ENCODE results near the gene NFATC2.

NFATC2 gene

DNA sequence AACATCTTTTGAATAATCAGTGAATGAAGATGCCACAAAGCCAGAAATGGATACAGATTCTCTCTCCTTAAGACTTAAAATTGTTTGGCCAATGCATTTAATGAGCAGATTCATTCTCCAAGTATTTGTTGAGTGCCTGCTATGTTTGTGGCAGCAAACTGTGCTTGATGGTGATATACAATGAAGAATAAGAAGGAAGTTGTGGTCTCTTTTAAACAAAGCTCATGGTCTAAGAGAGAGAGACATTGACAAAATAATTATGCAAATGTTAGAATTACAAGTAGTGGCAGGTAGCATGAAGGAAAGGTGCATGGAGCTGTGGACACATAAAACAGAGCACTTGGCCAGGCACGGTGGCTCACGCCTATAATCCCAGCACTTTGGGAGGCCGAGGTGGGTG is 28.3 kb downstream of the NFATC2 start:
- no peak overlapping the region for H3K27ac ChIP-seq (ENCODE audit: poor library complexity, severe bottlenecking)
- no peak overlapping the region for H3K4me3 ChIP-seq (ENCODE audit: severe bottlenecking)
- DNase-seq (ENCODE audit: low spot score) (no peak), ATAC-seq (ENCODE audit: low read depth) (no peak)
- no peaks in the 10 kb centered on the region for H3K27me3 ChIP-seq (ENCODE audit: insufficient read depth, poor library complexity, severe bottlenecking)
- TF ChIP-seq, protein P1, sequence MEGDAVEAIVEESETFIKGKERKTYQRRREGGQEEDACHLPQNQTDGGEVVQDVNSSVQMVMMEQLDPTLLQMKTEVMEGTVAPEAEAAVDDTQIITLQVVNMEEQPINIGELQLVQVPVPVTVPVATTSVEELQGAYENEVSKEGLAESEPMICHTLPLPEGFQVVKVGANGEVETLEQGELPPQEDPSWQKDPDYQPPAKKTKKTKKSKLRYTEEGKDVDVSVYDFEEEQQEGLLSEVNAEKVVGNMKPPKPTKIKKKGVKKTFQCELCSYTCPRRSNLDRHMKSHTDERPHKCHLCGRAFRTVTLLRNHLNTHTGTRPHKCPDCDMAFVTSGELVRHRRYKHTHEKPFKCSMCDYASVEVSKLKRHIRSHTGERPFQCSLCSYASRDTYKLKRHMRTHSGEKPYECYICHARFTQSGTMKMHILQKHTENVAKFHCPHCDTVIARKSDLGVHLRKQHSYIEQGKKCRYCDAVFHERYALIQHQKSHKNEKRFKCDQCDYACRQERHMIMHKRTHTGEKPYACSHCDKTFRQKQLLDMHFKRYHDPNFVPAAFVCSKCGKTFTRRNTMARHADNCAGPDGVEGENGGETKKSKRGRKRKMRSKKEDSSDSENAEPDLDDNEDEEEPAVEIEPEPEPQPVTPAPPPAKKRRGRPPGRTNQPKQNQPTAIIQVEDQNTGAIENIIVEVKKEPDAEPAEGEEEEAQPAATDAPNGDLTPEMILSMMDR (IDR thresholded peaks at IDR 0.05; ENCODE audit: poor library complexity, severe bottlenecking) = no peak
- no peaks in the 10 kb centered on the region for H3K36me3 ChIP-seq (ENCODE audit: low read depth)
- H3K4me1 ChIP-seq (ENCODE audit: insufficient read depth, poor library complexity, severe bottlenecking) = no peaks in the 10 kb centered on the region
- H3K9me3 ChIP-seq (ENCODE audit: severe bottlenecking) = no peaks in the 10 kb centered on the region

GRCh38 chr20:51513545-51513944 is 29.0 kb downstream of the NFATC2 start:
- Histone ChIP-seq H3K4me3 (ENCODE audit: severe bottlenecking) (no peak overlapping the region), H3K27me3 (ENCODE audit: insufficient read depth, poor library complexity, severe bottlenecking) (no peaks in the 10 kb centered on the region), H3K9me3 (ENCODE audit: severe bottlenecking) (no peaks in the 10 kb centered on the region), H3K36me3 (ENCODE audit: low read depth) (no peaks in the 10 kb centered on the region), H3K27ac (ENCODE audit: poor library complexity, severe bottlenecking) (no peak overlapping the region), H3K4me1 (ENCODE audit: insufficient read depth, poor library complexity, severe bottlenecking) (no peaks in the 10 kb centered on the region)
- TF ChIP-seq, protein P1 (IDR thresholded peaks at IDR 0.05; ENCODE audit: poor library complexity, severe bottlenecking) = no peak
- DNase-seq (ENCODE audit: low spot score) = no peak
- no peak for ATAC-seq (ENCODE audit: low read depth)

DNA sequence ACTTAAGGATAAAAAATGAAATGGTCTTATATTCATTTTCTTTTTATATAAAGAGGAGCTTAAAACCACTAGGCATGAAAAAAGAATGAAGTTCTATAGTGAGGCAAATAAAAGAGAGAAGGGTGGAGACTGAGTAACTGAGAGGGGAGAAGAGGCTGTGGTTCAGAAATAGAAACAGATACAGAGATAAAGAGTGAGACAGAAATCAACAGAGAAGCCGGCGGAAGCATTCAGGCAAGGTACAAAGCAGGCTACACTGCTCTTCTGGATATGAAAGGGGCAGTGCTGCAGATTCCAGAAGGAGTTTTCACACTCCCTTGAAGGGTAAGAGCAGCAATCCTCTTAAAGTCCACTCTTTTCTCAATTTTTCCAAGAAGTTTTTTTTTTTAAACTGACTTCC is 29.9 kb downstream of the NFATC2 start:
- ATAC-seq (ENCODE audit: low read depth) (no peak), DNase-seq (ENCODE audit: low spot score) (no peak)
- TF ChIP-seq, protein P1 (IDR thresholded peaks at IDR 0.05; ENCODE audit: poor library complexity, severe bottlenecking) = no peak
- Histone ChIP-seq H3K27ac (ENCODE audit: poor library complexity, severe bottlenecking) (no peak overlapping the region), H3K4me3 (ENCODE audit: severe bottlenecking) (no peak overlapping the region), H3K4me1 (ENCODE audit: insufficient read depth, poor library complexity, severe bottlenecking) (no peaks in the 10 kb centered on the region), H3K9me3 (ENCODE audit: severe bottlenecking) (no peaks in the 10 kb centered on the region), H3K36me3 (ENCODE audit: low read depth) (no peaks in the 10 kb centered on the region), H3K27me3 (ENCODE audit: insufficient read depth, poor library complexity, severe bottlenecking) (no peaks in the 10 kb centered on the region)

GRCh38 chr20:51511861-51512619 is 30.5 kb downstream of the NFATC2 start:
- H3K4me1 ChIP-seq (ENCODE audit: insufficient read depth, poor library complexity, severe bottlenecking) = no peaks in the 10 kb centered on the region
- H3K27me3 ChIP-seq (ENCODE audit: insufficient read depth, poor library complexity, severe bottlenecking) = no peaks in the 10 kb centered on the region
- H3K9me3 ChIP-seq (ENCODE audit: severe bottlenecking) = no peaks in the 10 kb centered on the region
- no peak overlapping the region for H3K4me3 ChIP-seq (ENCODE audit: severe bottlenecking)
- ATAC-seq (ENCODE audit: low read depth) = no peak
- TF ChIP-seq, protein P1 (IDR thresholded peaks at IDR 0.05; ENCODE audit: poor library complexity, severe bottlenecking) = no peak
- H3K27ac ChIP-seq (ENCODE audit: poor library complexity, severe bottlenecking) = no peak overlapping the region
- no peak for DNase-seq (ENCODE audit: low spot score)
- no peaks in the 10 kb centered on the region for H3K36me3 ChIP-seq (ENCODE audit: low read depth)

GRCh38 chr20:51510936-51511605 is 31.4 kb downstream of the NFATC2 start:
- Histone ChIP-seq H3K27me3 (ENCODE audit: insufficient read depth, poor library complexity, severe bottlenecking) (no peaks in the 10 kb centered on the region), H3K27ac (ENCODE audit: poor library complexity, severe bottlenecking) (no peak overlapping the region), H3K36me3 (ENCODE audit: low read depth) (no peaks in the 10 kb centered on the region), H3K4me1 (ENCODE audit: insufficient read depth, poor library complexity, severe bottlenecking) (no peaks in the 10 kb centered on the region), H3K9me3 (ENCODE audit: severe bottlenecking) (no peaks in the 10 kb centered on the region), H3K4me3 (ENCODE audit: severe bottlenecking) (no peak overlapping the region)
- TF ChIP-seq, protein P1 (IDR thresholded peaks at IDR 0.05; ENCODE audit: poor library complexity, severe bottlenecking) = no peak
- peak; percentile 49 for ATAC-seq (ENCODE audit: low read depth)
- DNase-seq (ENCODE audit: low spot score) = no peak

Data from RWPE2 (cell line).